BLaER1 treated with 17β-estradiol and CSF1 and Interleukin-3, amounts not matched to agents 10 nM and 100 nM (cell line): Measurements from ENCODE around the gene DLG2.
A peak's percentile ranks its signal among the peaks of the same experiment; 100 is the strongest.

ENCODE experiments used
- H3K27ac ChIP-seq, 11 experiments: shearing (Covaris generic); formaldehyde crosslinking; 2 replicates each; pipeline ENCODE4 v1.8.1; 2022
- H3K27me3 ChIP-seq, 11 experiments: shearing (Covaris generic); formaldehyde crosslinking; 2 replicates each; pipeline ENCODE4 v1.8.1; 2022
- H3K36me3 ChIP-seq, 11 experiments: shearing (Covaris generic); formaldehyde crosslinking; 2 replicates each; pipeline ENCODE4 v1.8.1; 2022
- H3K4me1 ChIP-seq, 10 experiments: shearing (Covaris generic); formaldehyde crosslinking; 2 replicates each; pipeline ENCODE4 v1.8.1; 2022
- H3K4me2 ChIP-seq, 11 experiments: shearing (Covaris generic); formaldehyde crosslinking; 2 replicates each; pipeline ENCODE4 v1.8.1; 2022
- H3K4me3 ChIP-seq, 10 experiments: shearing (Covaris generic); formaldehyde crosslinking; 2 replicates each; pipeline ENCODE4 v1.8.1; 2022
- H3K9ac ChIP-seq, 11 experiments: shearing (Covaris generic); formaldehyde crosslinking; 2 replicates each; pipeline ENCODE4 v1.8.1; 2022
- H3K9me3 ChIP-seq, 11 experiments: shearing (Covaris generic); formaldehyde crosslinking; replicated peaks in 1 of 11; 2 replicates each; pipeline ENCODE4 v1.8.1; 2022
- H4K20me1 ChIP-seq, 11 experiments: shearing (Covaris generic); formaldehyde crosslinking; 2 replicates each; pipeline ENCODE4 v1.8.1; 2022
- Cebpa-rat ChIP-seq, 11 experiments: shearing (Covaris generic); IDR thresholded peaks; 2 replicates each; pipeline ENCODE4 v1.8.1; 2022

The DLG2 gene

DNA sequence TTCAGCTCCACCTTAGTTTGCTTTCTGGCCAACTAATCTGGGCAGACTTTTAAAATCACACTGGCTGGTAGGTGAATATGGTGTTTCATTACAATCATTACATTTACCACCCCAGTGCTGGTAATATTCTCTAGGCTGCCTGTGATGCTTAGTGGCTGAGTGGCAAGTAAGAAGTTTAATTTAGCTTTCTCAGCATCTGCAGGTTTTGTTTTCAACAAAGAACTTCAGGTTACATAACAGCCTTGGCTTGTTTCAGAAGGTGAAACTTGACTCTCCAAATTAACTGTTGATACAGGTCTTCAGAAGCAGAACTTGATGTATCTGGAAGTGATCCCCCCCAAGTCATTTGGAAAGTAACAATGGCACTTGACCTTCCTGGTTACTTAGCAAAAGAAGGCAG, 1917.7 kb downstream of the DLG2 start:
- no peak overlapping the region for H3K4me2 ChIP-seq
- H3K27me3 ChIP-seq, result no peaks in the 10 kb centered on the region
- H3K4me3 ChIP-seq, result no peak overlapping the region
- no peaks in the 10 kb centered on the region for H3K4me1 ChIP-seq
- H3K27ac ChIP-seq, result no peak overlapping the region
- no peak for TF ChIP-seq Cebpa-rat (IDR thresholded peaks at IDR 0.05)
- no peaks in the 10 kb centered on the region for H3K36me3 ChIP-seq
- H4K20me1 ChIP-seq, result no peaks in the 10 kb centered on the region
- no peak overlapping the region for H3K9ac ChIP-seq
- no peaks in the 10 kb centered on the region for H3K9me3 ChIP-seq

DNA sequence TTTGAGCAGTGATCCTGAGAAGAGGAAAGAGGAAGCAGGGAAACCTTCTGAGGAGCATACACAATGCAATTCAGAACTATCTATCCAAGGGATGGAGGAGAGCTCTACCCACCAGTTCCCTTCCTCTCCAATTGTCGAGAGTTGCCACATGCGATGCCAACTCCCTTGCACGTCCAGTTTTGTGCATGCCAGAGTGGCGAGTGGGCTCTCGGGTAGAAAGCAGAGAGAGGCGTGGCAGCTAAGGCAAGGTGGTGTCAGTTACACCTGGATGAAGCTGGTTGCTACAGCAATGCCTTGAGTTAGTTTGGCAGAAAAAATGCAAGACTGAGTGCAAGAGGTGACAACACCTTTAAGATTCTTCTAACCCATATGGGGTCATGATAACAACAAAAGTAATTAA, 1920.6 kb downstream of the DLG2 start:
- Histone ChIP-seq H3K27ac (no peak overlapping the region), H3K4me1 (no peaks in the 10 kb centered on the region)
- TF ChIP-seq Cebpa-rat (IDR thresholded peaks at IDR 0.05), result no peak

DNA sequence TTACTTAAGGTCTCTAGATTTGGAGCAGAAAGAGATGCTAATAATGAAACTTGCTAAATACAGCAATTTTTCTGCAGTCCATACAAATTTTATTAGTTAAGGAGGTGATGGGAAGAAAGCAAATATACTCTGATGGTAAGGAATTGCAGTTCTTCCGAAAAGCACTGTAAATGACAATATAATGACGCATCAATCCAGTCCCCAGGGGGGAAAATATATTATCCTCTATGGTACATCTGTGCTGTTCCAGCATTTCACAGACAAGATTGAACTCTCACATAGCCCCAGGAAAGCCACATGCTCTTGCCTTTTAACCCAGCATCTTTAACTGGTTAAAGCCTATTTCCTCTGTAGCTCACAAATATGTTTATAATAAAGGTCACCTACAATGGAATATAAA, 1924.3 kb downstream of the DLG2 start:
- Histone ChIP-seq H3K4me3 (no peak overlapping the region), H3K4me1 (no peaks in the 10 kb centered on the region), H3K27ac (no peak overlapping the region), H3K36me3 (no peaks in the 10 kb centered on the region), H4K20me1 (no peaks in the 10 kb centered on the region), H3K9ac (no peak overlapping the region), H3K4me2 (no peak overlapping the region), H3K27me3 (no peaks in the 10 kb centered on the region), H3K9me3 (no peaks in the 10 kb centered on the region)
- no peak for TF ChIP-seq Cebpa-rat (IDR thresholded peaks at IDR 0.05)

More for the DNA sequence above, 1920.6 kb downstream of the DLG2 start:
- H3K36me3 ChIP-seq, result no peaks in the 10 kb centered on the region
- no peaks in the 10 kb centered on the region for H3K9me3 ChIP-seq
- no peak overlapping the region for H3K9ac ChIP-seq
- H3K4me2 ChIP-seq, result no peak overlapping the region
- no peak overlapping the region for H3K4me3 ChIP-seq
- no peaks in the 10 kb centered on the region for H3K27me3 ChIP-seq
- no peaks in the 10 kb centered on the region for H4K20me1 ChIP-seq

DNA sequence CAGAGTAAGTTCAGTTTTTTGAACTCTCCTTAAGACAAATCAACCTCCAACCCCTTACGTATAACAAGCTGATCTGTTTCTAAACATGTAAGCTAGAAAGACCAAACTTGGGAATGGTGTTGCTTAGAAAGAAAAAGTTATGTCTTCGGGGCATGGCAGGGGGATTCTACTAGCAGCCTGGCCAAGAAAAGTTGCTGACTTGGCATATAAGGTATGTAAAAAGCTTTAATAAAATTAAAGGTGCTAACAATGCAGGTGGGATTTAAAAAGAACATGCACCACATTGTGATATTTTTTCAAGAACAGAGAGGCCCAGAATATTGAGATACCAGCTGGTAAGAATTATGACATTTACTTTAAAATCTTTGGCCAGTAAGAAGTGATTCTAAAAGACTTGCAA, 1929.6 kb downstream of the DLG2 start:
- H3K36me3 ChIP-seq, result no peaks in the 10 kb centered on the region
- H3K9ac ChIP-seq, result no peak overlapping the region
- H4K20me1 ChIP-seq, result no peaks in the 10 kb centered on the region
- H3K4me1 ChIP-seq, result peaks cover 0 to 10% (median 0%) of the 10 kb centered on the region in 10 experiments; a peak in 2 of 20 replicates
- no peak overlapping the region for H3K4me3 ChIP-seq
- H3K4me2 ChIP-seq, result no peak overlapping the region
- no peaks in the 10 kb centered on the region for H3K27me3 ChIP-seq
- no peaks in the 10 kb centered on the region for H3K9me3 ChIP-seq
- TF ChIP-seq Cebpa-rat (IDR thresholded peaks at IDR 0.05), result no peak
- no peak overlapping the region for H3K27ac ChIP-seq

DNA sequence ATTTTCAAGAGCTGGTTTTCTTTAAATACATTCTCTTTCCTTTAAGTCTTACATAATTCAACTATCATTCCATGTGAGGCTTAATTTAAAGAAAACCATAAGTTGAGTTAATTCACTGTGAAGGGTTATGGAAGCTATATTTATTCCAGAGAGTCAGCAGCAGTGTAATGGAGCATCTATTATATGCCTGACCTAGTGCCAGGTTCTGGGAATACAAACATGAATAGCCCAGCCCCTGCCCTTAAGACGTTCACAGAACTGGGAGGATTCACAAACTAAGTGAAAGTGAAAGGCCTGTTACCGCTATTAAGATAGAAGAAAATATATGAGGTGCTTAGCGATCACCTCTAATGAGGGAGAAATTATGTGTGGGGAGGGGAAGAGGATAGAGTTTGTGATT, 1932.1 kb downstream of the DLG2 start:
- no peak overlapping the region for H3K4me3 ChIP-seq
- no peaks in the 10 kb centered on the region for H3K9me3 ChIP-seq
- no peak overlapping the region for H3K9ac ChIP-seq
- no peaks in the 10 kb centered on the region for H3K27me3 ChIP-seq
- no peaks in the 10 kb centered on the region for H4K20me1 ChIP-seq
- H3K4me1 ChIP-seq, result peaks cover 0 to 10% (median 0%) of the 10 kb centered on the region in 10 experiments; a peak in 2 of 20 replicates
- no peaks in the 10 kb centered on the region for H3K36me3 ChIP-seq
- no peak overlapping the region for H3K4me2 ChIP-seq
- TF ChIP-seq Cebpa-rat (IDR thresholded peaks at IDR 0.05), result no peak
- H3K27ac ChIP-seq, result no peak overlapping the region

DNA sequence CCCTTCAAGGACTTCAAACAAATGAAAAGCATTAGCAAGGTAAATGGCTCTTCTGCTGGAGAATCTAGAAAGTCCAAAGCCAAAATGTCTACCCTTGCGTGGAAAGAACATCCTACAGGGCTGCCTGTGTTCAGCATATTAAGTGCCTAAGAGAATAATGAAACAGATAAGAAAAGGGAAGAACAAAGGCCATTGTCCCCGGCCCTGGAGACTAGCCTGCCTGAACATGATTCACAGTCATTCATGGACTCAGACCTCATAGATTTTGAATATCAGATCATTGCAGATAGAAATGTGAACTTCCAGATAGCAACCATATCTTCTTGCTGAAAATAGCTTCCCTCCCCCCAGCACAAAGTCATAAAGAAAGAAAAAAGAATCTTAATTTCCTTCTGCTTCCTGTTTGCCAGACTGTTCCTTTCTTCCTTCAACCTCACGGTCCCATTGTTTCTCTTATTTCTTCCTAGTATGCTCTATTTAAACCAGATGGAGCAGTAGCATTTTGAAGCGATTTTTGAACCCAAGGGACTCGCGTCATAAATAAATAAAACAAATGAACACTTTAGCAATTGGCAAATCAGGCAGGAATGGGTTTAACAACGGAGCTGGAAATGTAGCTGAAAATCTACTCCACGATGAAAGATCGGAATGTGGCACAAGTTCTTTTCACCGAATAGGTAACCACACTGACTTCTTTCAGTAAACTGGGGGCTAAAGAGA, 1932.8 kb downstream of the DLG2 start:
- H3K4me2 ChIP-seq, result peak overlapping the region in 1 of 11 experiments; percentile 4; a peak in 1 of 22 replicates

DNA sequence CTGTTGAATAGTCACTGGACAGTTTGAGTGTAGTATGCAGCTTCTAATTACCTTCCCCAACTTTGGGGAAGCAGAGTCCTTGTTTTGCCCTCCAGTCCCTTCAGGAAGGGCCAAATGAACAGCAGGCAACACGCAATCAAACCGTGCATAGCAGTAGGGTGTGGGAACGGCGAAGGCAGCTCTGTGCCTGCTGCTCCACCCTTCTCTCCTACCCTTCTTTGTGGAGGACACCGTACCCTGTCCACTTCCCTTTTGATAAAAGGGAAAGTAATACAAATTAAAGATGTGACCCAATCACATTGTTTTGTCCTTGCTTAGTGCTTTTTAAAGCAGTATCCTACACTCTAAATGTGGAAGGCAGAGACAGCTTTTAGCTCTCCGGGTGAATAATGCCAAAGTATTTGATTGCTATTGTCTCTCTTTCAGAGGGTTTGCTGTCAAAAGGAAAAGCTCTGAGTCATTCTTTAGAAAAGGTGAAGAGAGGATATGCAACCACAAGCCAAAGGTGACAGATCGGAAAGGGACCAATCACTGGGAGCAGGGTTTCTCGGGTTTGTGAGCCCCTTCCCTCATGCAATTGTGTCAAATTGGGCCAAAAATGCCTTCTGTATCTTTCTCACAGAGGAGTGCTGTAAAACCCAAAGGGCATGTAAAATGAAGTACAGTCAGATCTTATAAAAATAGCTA, 1933.7 kb downstream of the DLG2 start:
- no peaks in the 10 kb centered on the region for H4K20me1 ChIP-seq
- TF ChIP-seq Cebpa-rat (IDR thresholded peaks at IDR 0.05), result no peak
- no peaks in the 10 kb centered on the region for H3K36me3 ChIP-seq
- no peak overlapping the region for H3K27ac ChIP-seq
- no peaks in the 10 kb centered on the region for H3K27me3 ChIP-seq
- H3K9me3 ChIP-seq, result no peaks in the 10 kb centered on the region
- H3K4me1 ChIP-seq, result peaks cover 0 to 10% (median 0%) of the 10 kb centered on the region in 10 experiments; a peak in 2 of 20 replicates
- no peak overlapping the region for H3K9ac ChIP-seq
- no peak overlapping the region for H3K4me2 ChIP-seq
- H3K4me3 ChIP-seq, result no peak overlapping the region

More for the DNA sequence above, 1932.8 kb downstream of the DLG2 start:
- no peak overlapping the region for H3K4me3 ChIP-seq
- H3K27me3 ChIP-seq, result no peaks in the 10 kb centered on the region
- H3K9ac ChIP-seq, result no peak overlapping the region
- no peaks in the 10 kb centered on the region for H4K20me1 ChIP-seq
- no peak overlapping the region for H3K27ac ChIP-seq
- H3K4me1 ChIP-seq, result peaks cover 0 to 10% (median 0%) of the 10 kb centered on the region in 10 experiments; a peak in 2 of 20 replicates
- H3K36me3 ChIP-seq, result no peaks in the 10 kb centered on the region
- no peak for TF ChIP-seq Cebpa-rat (IDR thresholded peaks at IDR 0.05)
- H3K9me3 ChIP-seq, result no peaks in the 10 kb centered on the region

DNA sequence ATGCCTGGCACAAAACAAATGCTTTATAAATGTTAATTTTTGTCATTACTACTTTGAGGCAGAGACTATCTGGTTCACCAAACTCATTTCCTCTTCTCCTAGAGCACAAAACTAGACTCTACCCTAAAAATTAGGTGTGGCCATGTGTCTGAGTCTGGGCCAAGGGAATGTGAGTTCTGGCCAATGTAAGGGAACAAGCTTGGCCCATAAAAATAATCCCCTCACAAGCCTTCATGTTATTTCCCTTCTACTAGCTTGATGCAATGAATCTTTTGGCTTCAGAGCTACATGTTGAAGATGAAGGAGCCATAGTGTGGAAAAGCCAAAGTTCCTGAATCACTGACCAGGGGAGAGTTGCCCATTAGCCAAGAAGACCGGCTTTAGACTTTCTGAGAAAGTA, 1934.5 kb downstream of the DLG2 start:
- no peak overlapping the region for H3K9ac ChIP-seq
- H3K36me3 ChIP-seq, result no peaks in the 10 kb centered on the region
- no peak overlapping the region for H3K4me2 ChIP-seq
- no peak overlapping the region for H3K27ac ChIP-seq
- H3K27me3 ChIP-seq, result no peaks in the 10 kb centered on the region
- H3K9me3 ChIP-seq, result no peaks in the 10 kb centered on the region
- H3K4me1 ChIP-seq, result peaks cover 0 to 10% (median 0%) of the 10 kb centered on the region in 10 experiments; a peak in 2 of 20 replicates
- H4K20me1 ChIP-seq, result no peaks in the 10 kb centered on the region
- no peak overlapping the region for H3K4me3 ChIP-seq
- TF ChIP-seq Cebpa-rat (IDR thresholded peaks at IDR 0.05), result no peak

DNA sequence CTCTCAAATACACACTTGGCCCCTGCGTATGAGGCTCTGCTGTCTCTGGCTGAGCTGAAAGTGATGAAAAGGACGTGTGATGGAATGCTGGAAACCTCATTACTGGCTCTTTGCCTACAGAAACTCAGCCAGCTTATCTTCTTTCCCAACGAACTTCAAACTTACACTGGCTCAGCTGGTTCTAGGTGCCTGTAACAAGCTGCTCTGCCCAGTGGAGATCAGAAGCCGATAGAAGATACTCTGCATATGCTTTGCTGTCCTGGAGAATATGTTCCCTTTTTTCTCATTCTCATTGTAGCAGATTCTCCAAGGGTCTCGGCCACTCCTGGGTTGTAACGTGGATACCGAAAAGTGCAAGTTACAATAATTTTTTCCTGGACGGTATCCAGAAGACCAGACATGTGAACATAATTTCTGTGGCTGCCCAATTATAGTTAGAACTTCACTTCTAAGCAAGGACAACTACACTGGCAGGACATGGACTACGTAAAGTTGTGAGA, 1935.6 kb downstream of the DLG2 start:
- Histone ChIP-seq H4K20me1 (no peaks in the 10 kb centered on the region), H3K4me1 (peaks cover 0 to 10% (median 0%) of the 10 kb centered on the region in 10 experiments; a peak in 2 of 20 replicates), H3K27me3 (no peaks in the 10 kb centered on the region), H3K4me3 (no peak overlapping the region), H3K9me3 (no peaks in the 10 kb centered on the region), H3K36me3 (no peaks in the 10 kb centered on the region), H3K27ac (no peak overlapping the region), H3K4me2 (no peak overlapping the region), H3K9ac (no peak overlapping the region)
- TF ChIP-seq Cebpa-rat (IDR thresholded peaks at IDR 0.05), result no peak
